ENCODE measurements around the gene GAK. TPM values are rescaled to one million over a fixed set of nuclear protein-coding genes. Genes with fewer than 3 reads are reported as not detected.
"Not testable (repeated sequence)": the region's sequence is repeated elsewhere in the genome, so short reads cannot be mapped to it uniquely, and the experiment has no call there.

The GAK gene
- total RNA-seq, 1 donor from 2014 or later: 74.8 TPM

DNA sequence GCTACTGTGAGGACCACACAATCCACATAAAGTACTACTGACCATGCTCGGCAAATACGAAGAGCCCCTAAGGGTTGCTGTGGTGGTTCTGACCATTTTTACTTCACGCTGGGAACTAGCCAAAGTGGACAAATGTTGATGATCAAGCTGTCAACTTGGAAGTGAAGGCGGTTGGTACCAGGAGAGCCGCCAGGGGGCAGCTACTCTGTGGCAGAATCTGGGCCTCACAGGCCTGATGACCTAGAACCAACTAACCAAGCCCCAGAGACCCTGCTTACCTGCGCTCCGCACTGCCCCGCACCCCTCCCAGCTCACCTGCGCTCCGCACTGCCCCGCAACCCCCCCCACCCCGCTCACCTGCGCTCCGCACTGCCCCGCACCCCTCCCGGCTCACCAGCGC, 5.6 kb downstream of the GAK start:
- peak in 1 of 2 donors; percentile 38 for DNase-seq (ENCODE audit: low read depth in 2 of 2)

DNA sequence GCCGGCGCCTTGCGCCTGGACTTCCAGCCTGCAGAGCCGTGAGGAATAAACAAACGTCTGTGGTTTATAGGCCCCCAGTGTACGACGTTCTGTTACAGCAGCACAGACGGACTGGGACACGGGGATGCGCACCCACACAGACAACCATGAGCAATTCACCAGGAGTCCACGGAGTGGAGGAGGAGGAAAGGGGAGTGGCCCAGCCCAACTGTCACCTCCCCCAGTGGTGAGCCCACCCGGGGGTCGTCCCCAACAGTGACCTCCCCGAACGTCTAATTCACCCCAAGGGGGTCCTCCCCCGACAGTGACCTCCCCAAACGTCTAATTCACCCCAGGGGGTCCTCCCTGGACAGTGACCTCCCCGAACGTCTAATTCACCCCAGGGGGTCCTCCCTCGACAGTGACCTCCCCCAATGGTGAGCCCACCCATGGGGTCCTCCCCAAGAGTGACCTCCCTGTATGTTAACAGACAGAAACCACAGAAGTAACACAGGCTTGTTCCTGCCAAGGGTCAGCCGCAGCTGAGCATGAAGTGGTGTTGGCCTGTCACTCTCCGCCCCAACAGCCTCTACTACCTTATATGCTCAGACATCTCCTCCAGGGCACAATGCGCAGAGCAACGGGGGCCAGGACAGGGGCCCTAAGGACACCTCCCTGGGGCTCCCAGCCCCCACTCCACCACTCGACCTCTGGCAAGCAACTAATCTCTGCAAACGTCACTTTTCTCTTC, 6.2 kb downstream of the GAK start:
- DNase-seq (ENCODE audit: low read depth in 2 of 2): no peak

DNA sequence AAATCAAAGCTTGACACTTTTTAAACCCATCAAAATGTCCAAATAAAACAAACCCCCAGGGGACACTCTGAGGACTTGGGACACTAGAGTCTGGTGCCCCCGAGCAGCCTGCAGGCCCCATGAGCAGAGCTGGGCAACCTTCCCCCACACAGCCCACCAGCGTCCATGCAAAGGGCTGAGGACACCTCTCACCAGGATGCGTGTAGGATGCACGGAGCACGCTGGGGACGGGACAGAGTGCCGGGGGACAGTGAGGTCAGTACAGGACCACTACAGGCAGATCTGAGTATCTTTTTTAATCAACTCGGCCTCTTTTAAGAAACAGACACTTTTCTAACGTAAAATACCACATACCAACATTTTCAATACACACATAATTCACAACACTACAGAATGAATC, 6.9 kb downstream of the GAK start:
- DNase-seq (ENCODE audit: low read depth in 2 of 2): no peak

DNA sequence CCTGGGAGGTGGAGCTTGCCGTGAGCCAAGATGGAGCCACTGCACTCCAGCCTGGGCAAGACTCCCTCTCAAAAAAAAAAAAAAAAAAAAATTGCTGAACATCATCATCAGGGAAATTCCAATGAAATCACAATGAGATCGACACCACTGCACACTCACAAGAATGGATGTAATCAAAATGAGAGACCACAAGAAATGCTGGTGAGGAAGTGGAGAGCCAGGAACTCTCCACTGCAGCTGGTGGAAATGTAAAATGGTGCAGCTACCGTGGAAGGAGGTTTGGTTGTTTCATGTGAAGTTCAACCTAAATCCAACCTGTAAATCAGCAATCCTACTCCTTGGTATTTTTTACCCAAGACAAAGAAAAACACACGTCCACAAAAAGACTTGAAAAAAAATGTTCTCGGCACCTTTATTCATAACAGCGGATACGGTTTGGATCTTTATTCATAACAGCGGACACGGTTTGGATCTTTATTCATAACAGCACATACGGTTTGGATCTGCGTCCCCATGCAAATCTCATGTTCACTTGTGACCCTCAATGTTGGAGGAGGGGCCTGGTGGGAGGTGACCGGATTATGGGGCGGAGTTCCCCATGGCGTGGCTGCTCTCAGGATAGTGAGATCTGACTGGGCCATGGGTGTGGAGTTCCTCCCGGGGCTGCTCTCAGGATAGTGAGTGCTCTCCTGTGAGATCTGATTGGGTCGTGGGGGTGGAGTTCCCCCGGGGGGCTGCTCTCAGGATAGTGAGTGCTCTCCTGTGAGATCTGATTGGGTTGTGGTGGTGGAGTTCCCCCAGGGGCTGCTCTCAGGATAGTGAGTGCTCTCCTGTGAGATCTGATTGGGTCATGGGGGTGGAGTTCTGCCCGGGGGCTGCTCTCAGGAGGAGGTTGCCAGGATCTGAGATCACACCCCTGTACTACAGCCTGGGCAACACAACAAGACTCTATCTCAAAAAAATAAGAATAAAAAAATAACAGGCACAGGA, 7.7 kb downstream of the GAK start:
- DNase-seq (ENCODE audit: low read depth in 2 of 2): peak; percentile 44 to 75

DNA sequence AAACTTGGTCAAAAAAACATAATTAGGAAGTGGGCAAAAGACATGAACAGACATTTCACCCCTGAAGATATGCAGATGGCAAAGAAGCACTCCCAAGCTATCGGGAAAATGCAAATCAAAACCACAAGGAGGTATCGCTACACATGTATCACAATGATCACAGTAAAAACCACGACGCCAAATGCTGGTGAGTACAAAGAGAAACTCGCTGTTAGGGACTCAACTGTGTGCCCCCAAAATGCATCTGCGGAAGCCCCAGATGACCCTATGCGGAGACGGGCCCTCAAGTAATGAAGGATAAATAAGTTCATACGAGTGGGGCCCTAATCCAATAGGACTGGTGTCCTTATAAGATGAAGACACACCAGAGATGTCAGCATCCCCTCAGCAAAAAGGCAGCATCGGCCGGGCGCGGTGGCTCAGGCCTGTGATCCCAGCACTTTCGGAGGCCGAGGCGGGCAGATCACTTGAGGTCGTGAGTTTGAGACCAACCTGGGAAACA, 10.2 kb downstream of the GAK start:
- DNase-seq (ENCODE audit: low read depth in 2 of 2): no peak

DNA sequence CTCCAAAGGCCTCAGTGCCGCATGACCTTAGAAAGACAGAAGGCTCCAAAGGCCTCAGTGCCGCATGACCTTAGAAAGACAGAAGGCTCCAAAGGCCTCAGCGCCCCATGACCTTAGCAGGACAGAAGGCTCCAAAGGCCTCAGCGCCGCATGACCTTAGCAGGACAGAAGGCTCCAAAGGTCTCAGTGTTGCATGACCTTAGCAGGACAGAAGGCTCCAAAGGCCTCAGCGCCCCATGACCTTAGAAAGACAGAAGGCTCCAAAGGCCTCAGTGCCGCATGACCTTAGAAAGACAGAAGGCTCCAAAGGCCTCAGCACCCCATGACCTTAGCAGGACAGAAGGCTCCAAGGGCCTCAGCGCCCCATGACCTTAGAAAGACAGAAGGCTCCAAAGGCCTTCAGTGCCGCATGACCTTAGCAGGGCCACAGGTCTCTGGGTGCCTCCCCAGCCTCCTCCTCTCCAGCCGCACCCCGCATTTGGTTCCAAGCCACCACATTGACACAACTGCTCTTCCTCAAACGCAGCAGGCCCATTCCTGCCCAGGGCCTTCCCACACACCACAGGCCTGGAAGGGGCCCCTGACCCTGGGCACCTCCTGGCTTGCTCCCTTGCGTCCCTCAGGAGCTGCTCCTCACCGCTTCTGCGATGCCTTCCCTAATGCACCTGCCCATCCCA, 13.0 kb downstream of the GAK start:
- not testable (repeated sequence) for DNase-seq (ENCODE audit: low read depth in 2 of 2)

DNA sequence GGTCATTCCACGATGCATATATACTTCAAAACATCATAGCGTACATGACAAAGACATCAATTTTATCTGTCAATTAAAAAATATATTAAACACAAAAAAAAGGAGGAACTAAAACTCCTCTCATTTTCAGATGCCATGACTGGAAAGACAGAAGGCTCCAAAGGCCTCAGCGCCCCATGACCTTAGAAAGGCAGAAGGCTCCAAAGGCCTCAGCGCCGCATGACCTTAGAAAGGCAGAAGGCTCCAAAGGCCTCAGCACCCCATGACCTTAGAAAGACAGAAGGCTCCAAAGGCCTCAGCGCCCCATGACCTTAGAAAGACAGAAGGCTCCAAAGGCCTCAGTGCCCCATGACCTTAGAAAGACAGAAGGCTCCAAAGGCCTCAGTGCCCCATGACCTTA, 13.5 kb downstream of the GAK start:
- not testable (repeated sequence) for DNase-seq (ENCODE audit: low read depth in 2 of 2)

DNA sequence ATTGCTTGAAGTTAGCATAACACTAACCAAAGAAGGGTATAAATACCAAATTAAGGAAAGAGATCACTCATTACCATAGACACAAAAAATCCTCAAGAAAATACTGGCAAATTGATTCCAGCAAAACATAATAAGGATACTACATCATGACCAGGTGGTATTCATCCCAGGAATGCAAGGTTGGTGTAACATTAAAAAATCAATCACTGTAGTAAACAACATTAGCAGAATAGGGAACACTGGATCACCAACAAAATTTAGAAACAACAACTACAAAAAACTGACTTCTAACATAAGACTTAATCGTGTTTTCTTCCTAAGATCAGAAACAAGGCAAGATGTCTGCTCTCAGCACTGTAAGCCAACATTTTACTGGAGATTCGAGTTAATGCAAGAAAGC, 14.1 kb downstream of the GAK start:
- DNase-seq (ENCODE audit: low read depth in 2 of 2): no peak

DNA sequence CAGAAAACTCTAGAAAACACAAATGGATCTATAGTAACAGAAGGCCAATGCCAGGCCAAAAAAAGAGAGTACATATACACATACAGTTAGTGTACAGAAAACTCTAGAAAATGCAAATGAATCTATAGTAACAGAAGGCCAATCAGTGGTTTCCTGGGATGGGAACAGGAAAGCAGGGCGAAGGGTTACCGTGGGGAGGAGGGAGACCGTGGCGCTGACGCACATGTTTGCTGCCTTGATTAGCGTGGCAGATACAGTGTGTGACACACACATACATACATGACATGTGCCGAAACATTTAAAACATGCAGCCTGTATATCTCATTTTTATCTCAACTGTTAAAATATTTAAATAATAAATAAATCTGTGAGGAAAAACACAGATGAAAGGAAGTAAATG, 14.7 kb downstream of the GAK start:
- DNase-seq (ENCODE audit: low read depth in 2 of 2): no peak

DNA sequence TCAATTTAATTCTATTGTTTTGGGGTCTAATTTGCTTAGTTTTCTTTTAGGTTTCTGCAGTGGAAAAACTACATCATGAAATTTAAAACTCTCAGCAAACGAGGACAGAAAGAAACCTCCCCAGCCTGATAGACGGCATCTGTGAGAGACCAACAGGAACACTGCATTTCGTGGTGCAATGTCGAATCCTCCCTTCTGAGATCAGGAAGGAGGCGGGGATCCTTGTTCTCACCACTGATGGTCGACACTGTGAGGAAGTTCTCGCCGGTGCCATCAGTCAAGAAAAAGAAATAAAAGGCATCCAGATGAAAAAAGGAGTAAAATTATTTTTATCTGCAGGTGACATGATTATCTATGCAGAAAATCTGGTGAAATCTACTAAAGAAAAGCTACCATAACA, 16.5 kb downstream of the GAK start:
- peak; percentile 31 to 52 for DNase-seq (ENCODE audit: low read depth in 2 of 2)

DNA sequence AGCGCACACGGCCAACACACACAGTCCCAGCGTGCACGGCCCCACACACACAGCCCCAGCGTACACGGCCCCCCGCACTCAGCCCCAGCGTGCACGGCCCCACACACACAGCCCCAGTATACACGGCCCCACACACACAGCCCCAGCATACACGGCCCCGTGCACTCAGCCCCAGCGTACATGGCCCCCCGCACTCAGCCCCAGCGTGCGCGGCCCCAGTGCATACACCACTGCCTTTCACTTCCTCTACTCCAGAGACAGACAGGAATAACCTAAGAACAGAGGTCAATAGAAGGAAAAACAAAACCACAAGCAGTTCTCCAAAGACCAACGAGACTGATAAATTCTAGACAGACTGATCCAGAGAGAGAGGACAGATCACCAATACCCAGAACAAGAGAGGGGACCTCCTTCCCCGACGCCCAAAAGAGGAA, 17.1 kb downstream of the GAK start:
- DNase-seq (ENCODE audit: low read depth in 2 of 2): peak in 1 of 2 donors; percentile 26

DNA sequence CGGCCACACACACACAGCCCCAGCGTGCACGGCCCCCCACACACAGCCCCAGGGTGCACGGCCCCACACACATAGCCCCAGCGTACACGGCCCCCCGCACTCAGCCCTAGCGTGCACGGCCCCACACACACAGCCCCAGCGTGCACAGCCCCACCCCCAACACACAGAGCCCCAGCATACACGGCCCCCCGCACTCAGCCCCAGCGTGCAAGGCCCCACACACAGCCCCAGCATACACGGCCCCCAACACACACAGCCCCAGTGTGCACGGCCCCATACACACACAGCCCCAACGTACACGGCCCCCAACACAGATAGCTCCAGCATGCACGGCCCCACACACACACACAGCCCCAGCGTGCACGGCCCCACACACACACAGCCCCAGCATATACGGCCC, 17.6 kb downstream of the GAK start:
- no peak for DNase-seq (ENCODE audit: low read depth in 2 of 2)

DNA sequence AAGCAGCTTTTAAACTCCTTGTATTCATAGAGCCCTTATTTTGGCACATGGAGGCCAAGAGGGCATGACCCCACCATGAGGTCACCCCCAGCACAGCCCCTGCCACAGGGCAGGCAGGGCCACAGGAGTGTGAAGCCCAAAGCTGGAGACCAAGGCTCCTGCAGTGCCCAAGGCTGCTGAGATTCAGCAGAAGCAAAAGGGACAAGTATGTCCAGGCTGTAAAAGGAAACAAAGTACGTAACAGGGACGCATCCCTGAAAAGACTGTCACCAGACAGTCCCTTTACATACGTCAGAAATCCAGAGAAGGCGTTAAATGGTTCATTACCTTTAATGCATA, 18.9 kb downstream of the GAK start:
- DNase-seq (ENCODE audit: low read depth in 2 of 2): no peak

DNA sequence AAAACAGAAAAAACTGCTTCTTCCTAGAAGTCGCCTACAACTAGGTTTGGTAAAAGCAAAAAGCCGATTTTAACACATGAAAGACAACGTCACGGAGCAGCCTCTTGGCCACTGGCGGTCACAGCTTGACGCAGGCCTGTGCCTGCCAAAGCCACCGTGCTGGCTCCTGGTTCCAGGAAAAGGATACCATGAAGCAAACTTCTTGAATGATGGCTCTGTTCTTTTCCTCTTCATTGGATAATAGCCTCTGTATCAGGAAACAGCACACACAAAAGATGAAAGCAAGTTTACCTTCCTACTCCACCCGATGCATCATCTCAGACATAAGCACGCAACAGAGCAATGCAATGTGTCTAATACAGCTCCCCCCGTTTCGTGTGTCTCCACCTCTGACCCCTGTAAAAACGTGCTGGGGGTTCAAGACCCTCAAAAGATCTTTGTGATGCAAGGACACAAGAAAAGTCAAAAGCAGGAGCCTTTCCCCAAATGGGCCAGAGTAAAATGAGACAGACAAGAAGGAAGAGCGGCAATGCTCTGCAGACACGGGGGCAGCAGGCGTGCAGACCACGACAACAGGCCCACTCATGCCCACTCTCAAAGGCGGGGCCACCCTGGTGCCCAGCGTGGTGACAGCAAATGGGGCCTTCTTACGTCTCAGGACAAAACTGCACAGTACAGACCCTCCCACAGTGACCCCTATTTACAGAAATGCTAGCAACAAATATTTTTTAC, 19.4 kb downstream of the GAK start:
- peak; percentile 76 to 88 for DNase-seq (ENCODE audit: low read depth in 2 of 2)

DNA sequence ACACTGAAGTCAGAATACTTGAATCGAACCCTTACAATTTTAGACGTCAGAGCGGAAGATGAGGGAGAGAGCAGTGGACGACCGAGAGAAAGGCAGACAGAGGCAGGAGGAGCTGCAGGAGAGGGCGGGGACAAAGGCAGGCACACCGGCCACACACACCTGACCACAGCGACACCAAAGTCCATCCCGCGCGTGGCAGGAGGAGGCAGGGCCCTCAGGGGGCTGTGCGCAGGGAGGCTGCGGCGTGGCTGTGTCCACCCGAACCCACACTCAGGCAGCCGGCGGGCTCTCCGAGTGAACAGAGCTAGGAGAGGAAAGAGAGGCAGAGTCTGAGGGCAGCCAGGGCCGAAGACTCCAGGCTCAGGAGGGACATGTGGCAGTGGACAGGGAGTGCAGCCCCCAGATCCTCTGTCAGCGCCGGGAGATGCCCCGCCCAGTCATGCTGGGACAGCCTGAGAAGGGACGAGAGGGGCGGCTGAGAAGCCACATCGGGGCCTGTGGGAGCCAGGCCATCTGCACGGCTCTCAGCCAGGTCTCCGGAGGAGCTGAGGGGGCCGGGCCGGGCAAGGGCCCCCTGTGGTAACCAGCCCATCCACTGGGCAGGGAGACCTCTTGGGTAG, 20.1 kb downstream of the GAK start:
- no peak for DNase-seq (ENCODE audit: low read depth in 2 of 2)

DNA sequence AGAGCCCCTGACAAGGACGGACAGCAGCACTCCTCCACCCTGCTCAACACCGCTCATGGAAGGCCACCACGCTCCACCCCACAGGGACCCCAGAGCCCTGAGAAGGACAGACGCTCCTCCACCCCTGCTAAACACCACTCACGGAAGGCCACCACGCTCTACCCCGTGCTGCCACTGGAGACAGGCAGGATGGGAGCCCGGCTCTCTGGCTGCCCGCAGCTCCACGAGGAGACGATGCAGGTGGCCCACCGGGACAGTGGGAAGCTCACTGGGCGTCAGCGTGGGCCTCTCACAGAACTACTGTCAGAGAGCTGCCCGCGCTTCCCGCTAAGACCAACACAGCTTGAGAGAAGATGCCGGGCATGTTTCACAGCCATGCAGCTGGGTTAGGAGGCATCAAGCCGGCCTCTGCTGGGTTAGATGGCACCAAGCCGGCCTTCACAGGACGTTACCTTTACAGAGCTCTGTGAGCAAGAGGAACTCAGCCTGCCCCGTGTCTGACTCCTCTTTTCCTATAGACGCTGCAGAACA, 20.8 kb downstream of the GAK start:
- DNase-seq (ENCODE audit: low read depth in 2 of 2): no peak

DNA sequence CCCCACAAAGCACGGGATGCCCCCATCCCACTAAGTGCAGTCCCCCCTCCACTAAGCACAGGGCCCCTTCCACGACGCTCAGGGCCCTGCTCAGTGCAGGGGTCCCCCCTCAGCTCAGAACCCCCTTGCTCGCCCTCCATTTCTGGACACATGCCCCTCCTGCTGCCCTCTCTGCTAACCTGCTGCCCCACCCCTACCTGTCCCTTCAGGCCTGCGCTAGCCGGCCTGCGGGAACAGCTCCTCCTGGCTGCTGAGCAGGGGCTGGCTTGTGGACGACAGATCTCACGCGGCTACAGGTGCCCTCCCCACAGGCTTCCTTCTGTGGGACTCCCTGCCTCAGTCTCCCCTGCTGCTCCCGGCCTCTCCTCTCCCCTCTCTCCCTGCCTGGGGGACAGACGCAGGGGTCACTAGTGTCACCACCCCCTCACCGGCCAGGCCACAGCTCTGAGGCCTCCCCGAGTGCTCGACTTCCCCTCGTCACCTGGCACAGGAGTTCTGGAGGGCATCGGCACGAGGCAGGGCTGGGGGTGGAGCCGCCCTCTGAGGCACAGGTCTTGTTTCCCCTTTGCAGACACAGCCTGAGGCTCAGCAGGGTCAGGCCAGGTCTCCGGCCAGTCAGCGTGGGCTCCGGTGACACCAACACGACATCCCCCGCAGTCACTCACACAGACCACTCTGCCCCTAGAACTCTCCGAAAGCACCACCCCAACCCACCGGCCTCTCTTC, 21.6 kb downstream of the GAK start:
- no peak for DNase-seq (ENCODE audit: low read depth in 2 of 2)

DNA sequence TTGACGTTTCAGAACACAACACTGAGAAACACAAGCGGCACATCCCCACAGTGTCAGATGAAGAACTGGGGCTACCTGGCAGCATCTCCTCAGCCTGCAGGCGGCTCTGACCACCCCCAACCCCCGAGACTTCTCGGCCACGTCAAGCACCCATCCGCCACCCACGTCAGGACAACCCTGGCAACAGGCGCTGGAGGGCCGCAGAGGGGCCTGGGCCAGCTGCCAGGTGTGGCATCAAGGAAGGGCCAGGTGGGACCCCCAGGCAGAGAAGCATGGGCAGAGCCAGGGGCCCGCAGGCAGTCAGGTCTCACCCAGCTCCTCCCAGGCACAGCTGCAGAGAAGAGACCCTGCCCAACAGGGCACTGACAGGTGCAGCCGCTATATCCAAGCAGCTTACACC, 22.3 kb downstream of the GAK start:
- no peak for DNase-seq (ENCODE audit: low read depth in 2 of 2)

DNA sequence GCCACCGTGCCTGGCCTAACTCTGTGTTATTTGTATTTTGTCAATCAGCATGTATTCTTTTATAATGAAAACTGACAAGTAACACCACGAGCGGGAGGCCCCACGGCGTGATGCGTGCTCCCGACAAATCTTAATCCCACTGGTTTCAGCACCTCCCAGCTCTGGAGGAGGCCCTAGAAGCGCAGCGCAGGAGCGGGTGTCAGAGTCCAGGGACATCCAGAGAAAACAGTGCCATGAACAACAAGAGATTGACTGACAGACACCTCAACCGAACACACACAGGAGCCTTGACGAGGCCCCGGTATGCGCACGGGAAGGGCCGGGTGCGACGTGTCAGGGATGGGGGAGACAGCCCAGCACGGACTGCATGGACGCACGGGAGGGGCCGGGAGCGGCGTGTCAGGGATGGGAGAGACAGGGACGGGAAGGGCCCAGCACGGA, 23.0 kb downstream of the GAK start:
- no peak for DNase-seq (ENCODE audit: low read depth in 2 of 2)
